ENCODE results near the gene PTTG1IP. TPM values are rescaled to one million over a fixed set of nuclear protein-coding genes. Genes with fewer than 3 reads are reported as not detected.
A peak's percentile ranks its signal among the peaks of the same experiment; 100 is the strongest.

PTTG1IP gene
- total and polyA plus RNA-seq, 2 of the 4 experiments (the other 2 are of a cell fraction), result 167 to 194 TPM

DNA sequence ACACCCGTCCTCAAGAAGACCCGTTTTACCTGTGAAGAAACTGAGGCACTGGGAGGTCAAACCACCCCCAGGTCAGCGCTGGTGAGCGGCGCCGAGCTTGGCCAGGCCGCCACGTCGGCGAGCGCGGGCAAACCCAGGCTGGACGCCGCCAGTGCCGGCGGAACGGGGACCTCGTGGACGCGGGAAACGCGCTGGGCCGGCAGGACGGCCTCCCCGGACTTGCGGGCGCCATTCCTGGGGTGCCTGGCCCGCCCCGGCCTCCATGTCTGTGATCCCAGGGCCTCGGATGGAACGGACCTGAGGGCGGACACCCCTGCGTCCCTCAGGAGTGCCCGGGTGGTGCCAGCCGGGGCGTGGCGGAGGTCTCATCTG, 54.9 kb downstream of the PTTG1IP start:
- no peak overlapping the region for H3K56ac ChIP-seq (ENCODE audit: extremely low read depth, insufficient read depth, low read length)
- H4K20me1 ChIP-seq (ENCODE audit: insufficient read depth, low read length), result peaks cover 39% of the 10 kb centered on the region
- H4K5ac ChIP-seq (ENCODE audit: low read depth, low read length), result peak overlapping the region; percentile 61
- peak overlapping the region; percentile 59 for H2BK5ac ChIP-seq (ENCODE audit: low read depth, low read length, poor library complexity, severe bottlenecking)
- no TSS peak for BruUV-seq (replicated peaks)
- H3K9ac ChIP-seq (ENCODE audit: low read depth, low read length), result peak overlapping the region; percentile 41; the same call in 1 of the 2 replicates
- peak overlapping the region; percentile 94 for H2AFZ ChIP-seq (replicated peaks; ENCODE audit: low read length, poor library complexity)
- peak overlapping the region; percentile 40; the same call in 1 of the 2 replicates for H4K91ac ChIP-seq (ENCODE audit: insufficient read depth, low read depth, low read length)
- peak overlapping the region; percentile 60 to 73; a peak in 2 of 4 replicates for H4K8ac ChIP-seq (ENCODE audit: low read depth in 2 of 2, low read length in 2 of 2)
- CTCF ChIA-PET, result no interaction called here
- dilution Hi-C loops (cut with HindIII; ENCODE audit: low sequenced_read_pairs, unreplicated experiment), result no loop called here
- POLR2A ChIA-PET (ENCODE audit: unreplicated experiment), result no interaction called here
- ATAC-seq (ENCODE audit: low read depth) (no peak), DNase-seq (no peak)
- intact Hi-C loops (cut with micrococcal nuclease), result loop anchor here (5.0 kb wide), 1 partner anchor 54 kb away; the partner anchor contains the start of gene PTTG1IP
- H2BK120ac ChIP-seq (ENCODE audit: low read depth, low read length), result no peak overlapping the region
- H3K4me3 ChIP-seq (ENCODE audit: insufficient read depth, low read depth, low read length), result peak overlapping the region; percentile 99
- WGBS, 2 experiments (ENCODE audit: extremely low coverage in 2 of 2, insufficient read length in 1 of 2), result 63% methylated on average over 26 of the region's 37 CpGs; no CpG with 5 or more reads in 1 of the 2 experiments
- peaks cover 39% of the 10 kb centered on the region for H3K9me3 ChIP-seq (ENCODE audit: control insufficient read depth, insufficient read depth, low read length)
- H3K4me1 ChIP-seq (ENCODE audit: control insufficient read depth, insufficient read depth, low read length), result peaks cover 8% of the 10 kb centered on the region; the same call in 1 of the 2 replicates
- H3K18ac ChIP-seq (ENCODE audit: low read depth, low read length), result no peak overlapping the region
- no peak overlapping the region for H2BK15ac ChIP-seq (ENCODE audit: low read depth, low read length)
- 0 out of 2 replicates have a peak overlapping the region, but pooled peaks have one; percentile 48 for H3K23ac ChIP-seq (ENCODE audit: low read depth, low read length)
- in situ Hi-C loops (cut with MboI; ENCODE audit: low sequenced_read_pairs), result loop anchor here (25.0 kb wide), 1 partner anchor 294 kb away; no protein-coding TSS in a partner anchor
- H3K4me2 ChIP-seq (ENCODE audit: low read depth, low read length), result peak overlapping the region; percentile 46
- no peak overlapping the region for H2BK20ac ChIP-seq (ENCODE audit: low read depth, low read length)
- H3K27me3 ChIP-seq (ENCODE audit: control insufficient read depth, insufficient read depth, low read length), result no peaks in the 10 kb centered on the region
- peak overlapping the region; percentile 80 for H3K4ac ChIP-seq (ENCODE audit: low read depth, low read length)
- peak overlapping the region; percentile 63; the same call in 1 of the 2 replicates for H3K14ac ChIP-seq (replicated peaks; ENCODE audit: low read depth, low read length)
- peaks cover 16 to 48% of the 10 kb centered on the region in 2 experiments for H3K79me1 ChIP-seq (ENCODE audit: low read depth in 1 of 2, low read length in 2 of 2)
- TF ChIP-seq RFX5 (IDR thresholded peaks at IDR 0.05; ENCODE audit: low read depth, low read length), result no peak
- TF ChIP-seq, protein P1, sequence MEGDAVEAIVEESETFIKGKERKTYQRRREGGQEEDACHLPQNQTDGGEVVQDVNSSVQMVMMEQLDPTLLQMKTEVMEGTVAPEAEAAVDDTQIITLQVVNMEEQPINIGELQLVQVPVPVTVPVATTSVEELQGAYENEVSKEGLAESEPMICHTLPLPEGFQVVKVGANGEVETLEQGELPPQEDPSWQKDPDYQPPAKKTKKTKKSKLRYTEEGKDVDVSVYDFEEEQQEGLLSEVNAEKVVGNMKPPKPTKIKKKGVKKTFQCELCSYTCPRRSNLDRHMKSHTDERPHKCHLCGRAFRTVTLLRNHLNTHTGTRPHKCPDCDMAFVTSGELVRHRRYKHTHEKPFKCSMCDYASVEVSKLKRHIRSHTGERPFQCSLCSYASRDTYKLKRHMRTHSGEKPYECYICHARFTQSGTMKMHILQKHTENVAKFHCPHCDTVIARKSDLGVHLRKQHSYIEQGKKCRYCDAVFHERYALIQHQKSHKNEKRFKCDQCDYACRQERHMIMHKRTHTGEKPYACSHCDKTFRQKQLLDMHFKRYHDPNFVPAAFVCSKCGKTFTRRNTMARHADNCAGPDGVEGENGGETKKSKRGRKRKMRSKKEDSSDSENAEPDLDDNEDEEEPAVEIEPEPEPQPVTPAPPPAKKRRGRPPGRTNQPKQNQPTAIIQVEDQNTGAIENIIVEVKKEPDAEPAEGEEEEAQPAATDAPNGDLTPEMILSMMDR (conservative IDR thresholded peaks at IDR 0.05; ENCODE audit: low read depth, low read length), result no peak
- TF ChIP-seq, protein P2, sequence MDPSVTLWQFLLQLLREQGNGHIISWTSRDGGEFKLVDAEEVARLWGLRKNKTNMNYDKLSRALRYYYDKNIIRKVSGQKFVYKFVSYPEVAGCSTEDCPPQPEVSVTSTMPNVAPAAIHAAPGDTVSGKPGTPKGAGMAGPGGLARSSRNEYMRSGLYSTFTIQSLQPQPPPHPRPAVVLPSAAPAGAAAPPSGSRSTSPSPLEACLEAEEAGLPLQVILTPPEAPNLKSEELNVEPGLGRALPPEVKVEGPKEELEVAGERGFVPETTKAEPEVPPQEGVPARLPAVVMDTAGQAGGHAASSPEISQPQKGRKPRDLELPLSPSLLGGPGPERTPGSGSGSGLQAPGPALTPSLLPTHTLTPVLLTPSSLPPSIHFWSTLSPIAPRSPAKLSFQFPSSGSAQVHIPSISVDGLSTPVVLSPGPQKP (IDR thresholded peaks at IDR 0.05; ENCODE audit: borderline replicate concordance, low read depth, low read length), result no peak
- TF ChIP-seq CHD1 (IDR thresholded peaks at IDR 0.05; ENCODE audit: low read depth, low read length), result no peak
- no peak for TF ChIP-seq RCOR1 (IDR thresholded peaks at IDR 0.05; ENCODE audit: insufficient replicate concordance, low read length)
- no peak for TF ChIP-seq BHLHE40 (IDR thresholded peaks at IDR 0.05; ENCODE audit: low read depth, low read length)
- no peak for TF ChIP-seq FOS (IDR thresholded peaks at IDR 0.05; ENCODE audit: low read depth, low read length)
- H3K27ac ChIP-seq (ENCODE audit: insufficient read depth, low read length), result no peak overlapping the region; the same call in 1 of the 2 replicates
- H2AK9ac ChIP-seq (replicated peaks; ENCODE audit: low read depth, low read length, poor library complexity), result peak overlapping the region; percentile 95
- peak overlapping the region; percentile 65 for H2AK5ac ChIP-seq (ENCODE audit: low read depth, low read length)
- H3K9me1 ChIP-seq (ENCODE audit: insufficient read depth, low read length), result peaks cover 8% of the 10 kb centered on the region
- peaks cover 2% of the 10 kb centered on the region; the same call in 1 of the 2 replicates for H3K36me3 ChIP-seq (ENCODE audit: control insufficient read depth, insufficient read depth, low read length)

Data from IMR-90 (cell line).